A549 (cell line): ENCODE measurements around the gene TAGLN3. TPM values are rescaled to one million over a fixed set of nuclear protein-coding genes. Genes with fewer than 3 reads are reported as not detected.

ENCODE experiments used
- ATAC-seq, 2 experiments: fragments of 200-7000 bp in 1 of 2; fragments of >200 bp in 1 of 2; cut with Nextera tagmentation in 1 of 2; cut with Tn5 transposase in 1 of 2; 3 replicates each; pipeline versions ENCODE4 v1.8.0 to v1.9.1; 2018 to 2020; ENCODE audit warnings: mild to moderate bottlenecking in 1 of 2, moderate library complexity in 1 of 2
- CTCF ChIA-PET: fragments of 300-600 bp; sonication (Branson Sonifier 250); formaldehyde crosslinking; extraction: SDS; loops from one replicate; lab custom pipeline; 2021; ENCODE audit warnings: antibody characterized with exemption, inconsistent platforms; lab: Yijun Ruan, JAX
- POLR2A ChIA-PET: fragments of 350-600 bp; formaldehyde crosslinking; extraction: SDS; loops from one replicate; lab custom pipeline; 2021; ENCODE audit warnings: antibody characterized with exemption, inconsistent platforms; lab: Yijun Ruan, JAX
- DNase-seq, 2 experiments: peaks; one replicate each; pipeline versions ENCODE4 v3.0.0 to v3.0.0-alpha.2; 2011 to 2016; ENCODE audit warnings: low read depth in 1 of 2, low spot score in 1 of 2
- FAIRE-seq: peaks from 2 replicates; lab custom pipeline; 2011; peaks lifted over from hg19 to GRCh38; lab: Jason Lieb, UNC
- H3K27ac ChIP-seq, 2 experiments: fragments of >200 bp; sonication (Bioruptor Twin); formaldehyde crosslinking; 3 replicates each; pipeline ENCODE4 v1.5.1; 2016 to 2017
- H3K4me1 ChIP-seq: fragments of >200 bp; sonication (Bioruptor Twin); formaldehyde crosslinking; 3 replicates; pipeline ENCODE4 v1.6.1; 2016
- H3K4me2 ChIP-seq: fragments of >200 bp; sonication (Bioruptor Twin); formaldehyde crosslinking; 3 replicates; pipeline ENCODE4 v1.6.1; 2016
- H3K4me3 ChIP-seq: fragments of >200 bp; sonication (Bioruptor Twin); formaldehyde crosslinking; 3 replicates; pipeline ENCODE4 v1.5.1; 2016
- H3K9me3 ChIP-seq: fragments of >200 bp; sonication (Bioruptor Twin); formaldehyde crosslinking; 3 replicates; pipeline ENCODE4 v1.6.1; 2016
- BHLHE40 ChIP-seq: IDR thresholded peaks from 2 replicates; pipeline ENCODE4 v1.6.1; 2012; ENCODE audit warnings: low read depth, low read length, inconsistent platforms
- CHD4 ChIP-seq: fragments of 200-600 bp; sonication (generic); IDR thresholded peaks from 2 replicates; pipeline ENCODE4 v1.6.1; 2016; ENCODE audit warnings: antibody characterized with exemption, mild to moderate bottlenecking, borderline replicate concordance
- EHF ChIP-seq: fragments of 250-450 bp; sonication (Bioruptor Pico); IDR thresholded peaks from 2 replicates; pipeline ENCODE4 v1.5.0; 2020; ENCODE audit warnings: mild to moderate bottlenecking
- FOXS1 ChIP-seq: fragments of 250-450 bp; sonication (Bioruptor Pico); IDR thresholded peaks from 2 replicates; pipeline ENCODE4 v1.5.0; 2020; ENCODE audit warnings: mild to moderate bottlenecking, moderate library complexity
- HDAC2 ChIP-seq: fragments of 200-600 bp; sonication (generic); IDR thresholded peaks from 2 replicates; pipeline ENCODE4 v1.6.1; 2016
- HOXA7 ChIP-seq: fragments of 250-450 bp; sonication (Bioruptor Pico); IDR thresholded peaks from 2 replicates; pipeline ENCODE4 v1.5.0; 2020; ENCODE audit warnings: mild to moderate bottlenecking, moderate library complexity
- POLR2A ChIP-seq: IDR thresholded peaks from 2 replicates; pipeline ENCODE4 v1.6.1; 2012; ENCODE audit warnings: mild to moderate bottlenecking, low read length
- RNF2 ChIP-seq: fragments of 200-600 bp; sonication (generic); IDR thresholded peaks from 2 replicates; pipeline ENCODE4 v1.6.1; 2016; ENCODE audit warnings: low read depth, mild to moderate bottlenecking, antibody characterized with exemption, moderate library complexity, borderline replicate concordance
- SREBF2 ChIP-seq: fragments of 450-650 bp; IDR thresholded peaks from 2 replicates; pipeline ENCODE4 v1.6.1; 2014; ENCODE audit warnings: mild to moderate bottlenecking, moderate library complexity
- WGBS: methylation state at CpG from one replicate; pipeline ENCODE4 v1.1.6; 2017; ENCODE audit errors: missing lambda C conversion rate; 5-methylcytosine and 5-hydroxymethylcytosine counted together
- polyA plus RNA-seq, 4 experiments: library from polyadenylated mRNA; depleted of rRNA in 3 of 4; stranded (reverse); fragments of >200 nt; fragmentation: RNase III in 1 of 4; extraction: RNeasy Plus Mini Kit Qiagen cat#74134 plus additional on column Dnase treatment in 1 of 4; gene quantifications; 2 replicates in 3 of 4; 3 replicates in 1 of 4; pipeline ENCODE4 v1.2.3, GENCODE V29; 2011 to 2017
- TF ChIP-seq, protein P1 (sequence below): fragments of 250-450 bp; sonication (Bioruptor Pico); IDR thresholded peaks from 2 replicates; pipeline ENCODE4 v1.5.0; 2020; ENCODE audit warnings: low read depth, mild to moderate bottlenecking, moderate library complexity
- TF ChIP-seq, protein P2 (sequence below): IDR thresholded peaks from 2 replicates; pipeline ENCODE4 v1.6.1; 2012
- TF ChIP-seq, protein P3 (sequence below): fragments of 150-350 bp; IDR thresholded peaks from 2 replicates; pipeline ENCODE4 v1.6.1; 2014; ENCODE audit warnings: low read depth, mild to moderate bottlenecking, low read length
- TF ChIP-seq, protein P4 (sequence below): fragments of >200 bp; sonication (Bioruptor Twin); formaldehyde crosslinking; IDR thresholded peaks from 3 replicates; pipeline ENCODE4 v1.6.1; 2016
- TF ChIP-seq, protein P5 (sequence below): IDR thresholded peaks from 2 replicates; pipeline ENCODE4 v1.6.1; 2012
- TF ChIP-seq, protein P6 (sequence below): fragments of >200 bp; sonication (Bioruptor Twin); formaldehyde crosslinking; IDR thresholded peaks from 2 replicates; pipeline ENCODE4 v1.6.1; 2016

Gene TAGLN3
- polyA plus RNA-seq, 2 of the 4 experiments (the other 2 are of a cell fraction): not detected

DNA sequence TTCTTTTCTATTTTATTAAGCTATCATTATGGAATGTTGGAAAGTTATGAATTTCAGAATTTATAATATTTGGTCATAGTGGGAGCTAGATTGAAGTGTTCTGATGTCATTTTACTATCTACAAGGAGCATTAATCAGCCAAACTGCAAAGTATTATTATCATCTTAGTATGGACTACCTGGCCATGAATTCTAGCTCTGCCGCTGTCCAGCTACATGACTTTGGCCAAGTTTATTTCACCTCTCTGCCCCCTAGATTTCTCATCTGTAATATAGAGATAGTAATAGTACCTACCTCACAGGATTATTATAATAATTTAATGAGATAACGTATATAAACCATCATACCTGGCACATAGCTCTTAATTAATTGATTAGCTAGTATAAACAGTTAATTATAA, 47.7 kb upstream of the TAGLN3 start (continued):
- TF ChIP-seq, protein P1, sequence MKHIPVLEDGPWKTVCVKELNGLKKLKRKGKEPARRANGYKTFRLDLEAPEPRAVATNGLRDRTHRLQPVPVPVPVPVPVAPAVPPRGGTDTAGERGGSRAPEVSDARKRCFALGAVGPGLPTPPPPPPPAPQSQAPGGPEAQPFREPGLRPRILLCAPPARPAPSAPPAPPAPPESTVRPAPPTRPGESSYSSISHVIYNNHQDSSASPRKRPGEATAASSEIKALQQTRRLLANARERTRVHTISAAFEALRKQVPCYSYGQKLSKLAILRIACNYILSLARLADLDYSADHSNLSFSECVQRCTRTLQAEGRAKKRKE: no peak

DNA sequence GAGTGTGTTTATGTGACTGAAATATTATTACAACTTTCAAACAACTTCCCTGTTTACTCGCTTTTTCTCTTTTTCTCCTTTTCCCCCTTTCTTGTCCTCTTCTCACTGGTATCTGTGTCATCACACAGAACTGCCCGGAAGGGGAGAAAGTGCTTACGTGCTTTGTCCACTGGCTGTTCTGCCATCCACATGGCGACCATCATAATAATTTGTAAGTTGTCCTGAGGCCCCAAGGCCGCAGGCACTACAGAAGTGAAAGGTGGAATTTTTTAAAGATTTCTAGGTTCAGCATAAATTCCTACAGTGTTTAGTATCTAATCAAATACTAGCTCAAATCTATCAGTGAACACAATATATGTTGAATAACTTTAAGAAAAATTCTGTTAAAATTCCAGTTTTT, 46.6 kb upstream of the TAGLN3 start:
- H3K9me3 ChIP-seq: no peaks in the 10 kb centered on the region
- DNase-seq (no peak), ATAC-seq (no peak), FAIRE-seq (no peak)
- 90% methylated on average over 5 of the region's 5 CpGs for WGBS
- CTCF ChIA-PET: interaction anchor here (0.5 to 26.1 kb wide), 4 partner anchors 10 to 353 kb away, joined by 4 to 312 read pairs (median 5); no protein-coding TSS in a partner anchor
- POLR2A ChIA-PET: no interaction called here
- H3K27ac ChIP-seq: no peak overlapping the region
- H3K4me1 ChIP-seq: no peaks in the 10 kb centered on the region
- H3K4me2 ChIP-seq: no peak overlapping the region
- TF ChIP-seq FOXS1 (CRISPR knock-in tag) (no peak), SREBF2 (no peak), POLR2A (no peak)
- H3K4me3 ChIP-seq: no peak overlapping the region

DNA sequence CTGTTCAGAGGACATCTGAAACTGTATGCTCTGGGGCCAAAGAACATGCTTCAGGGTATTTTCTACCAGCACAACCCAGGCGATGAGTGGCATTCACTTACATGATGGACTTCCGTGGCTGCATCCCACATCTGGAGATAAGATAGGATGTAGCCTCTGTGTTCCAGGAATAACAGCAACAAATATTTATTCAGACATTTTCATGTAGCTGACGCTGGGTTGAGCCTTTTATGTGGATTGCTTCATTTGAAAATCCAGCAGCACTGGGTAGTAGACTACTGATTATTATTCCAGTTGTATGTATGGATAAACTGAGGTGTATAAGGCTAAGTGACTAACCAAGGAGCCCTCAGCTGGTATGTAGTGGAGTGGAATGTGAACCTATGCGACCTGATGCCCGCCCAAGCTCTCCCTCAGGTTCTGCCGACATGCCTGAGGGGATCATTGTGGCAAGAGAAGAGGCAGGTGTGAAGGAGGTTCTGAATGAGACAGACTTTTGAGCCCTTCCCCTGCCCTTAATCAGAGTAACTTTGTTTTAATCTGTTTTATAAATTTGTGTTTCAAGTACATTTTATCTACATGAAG, 45.8 kb upstream of the TAGLN3 start:
- Histone ChIP-seq H3K27ac (no peak overlapping the region), H3K4me2 (no peak overlapping the region), H3K4me1 (no peaks in the 10 kb centered on the region), H3K9me3 (no peaks in the 10 kb centered on the region), H3K4me3 (no peak overlapping the region)
- ChIA-PET CTCF (interaction anchor here (0.9 to 26.1 kb wide), 4 partner anchors 15 to 235 kb away, joined by 3 to 312 read pairs (median 11); no protein-coding TSS in a partner anchor), POLR2A (no interaction called here)
- ATAC-seq (no peak), FAIRE-seq (no peak), DNase-seq (no peak)
- TF ChIP-seq HOXA7 (CRISPR knock-in tag): no peak
- no peak for TF ChIP-seq BHLHE40
- TF ChIP-seq, protein P2, sequence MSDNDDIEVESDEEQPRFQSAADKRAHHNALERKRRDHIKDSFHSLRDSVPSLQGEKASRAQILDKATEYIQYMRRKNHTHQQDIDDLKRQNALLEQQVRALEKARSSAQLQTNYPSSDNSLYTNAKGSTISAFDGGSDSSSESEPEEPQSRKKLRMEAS: no peak
- TF ChIP-seq, protein P3, sequence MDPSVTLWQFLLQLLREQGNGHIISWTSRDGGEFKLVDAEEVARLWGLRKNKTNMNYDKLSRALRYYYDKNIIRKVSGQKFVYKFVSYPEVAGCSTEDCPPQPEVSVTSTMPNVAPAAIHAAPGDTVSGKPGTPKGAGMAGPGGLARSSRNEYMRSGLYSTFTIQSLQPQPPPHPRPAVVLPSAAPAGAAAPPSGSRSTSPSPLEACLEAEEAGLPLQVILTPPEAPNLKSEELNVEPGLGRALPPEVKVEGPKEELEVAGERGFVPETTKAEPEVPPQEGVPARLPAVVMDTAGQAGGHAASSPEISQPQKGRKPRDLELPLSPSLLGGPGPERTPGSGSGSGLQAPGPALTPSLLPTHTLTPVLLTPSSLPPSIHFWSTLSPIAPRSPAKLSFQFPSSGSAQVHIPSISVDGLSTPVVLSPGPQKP: no peak
- TF ChIP-seq, protein P4, sequence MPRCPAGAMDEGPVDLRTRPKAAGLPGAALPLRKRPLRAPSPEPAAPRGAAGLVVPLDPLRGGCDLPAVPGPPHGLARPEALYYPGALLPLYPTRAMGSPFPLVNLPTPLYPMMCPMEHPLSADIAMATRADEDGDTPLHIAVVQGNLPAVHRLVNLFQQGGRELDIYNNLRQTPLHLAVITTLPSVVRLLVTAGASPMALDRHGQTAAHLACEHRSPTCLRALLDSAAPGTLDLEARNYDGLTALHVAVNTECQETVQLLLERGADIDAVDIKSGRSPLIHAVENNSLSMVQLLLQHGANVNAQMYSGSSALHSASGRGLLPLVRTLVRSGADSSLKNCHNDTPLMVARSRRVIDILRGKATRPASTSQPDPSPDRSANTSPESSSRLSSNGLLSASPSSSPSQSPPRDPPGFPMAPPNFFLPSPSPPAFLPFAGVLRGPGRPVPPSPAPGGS: no peak
- TF ChIP-seq HDAC2: no peak
- TF ChIP-seq, protein P5, sequence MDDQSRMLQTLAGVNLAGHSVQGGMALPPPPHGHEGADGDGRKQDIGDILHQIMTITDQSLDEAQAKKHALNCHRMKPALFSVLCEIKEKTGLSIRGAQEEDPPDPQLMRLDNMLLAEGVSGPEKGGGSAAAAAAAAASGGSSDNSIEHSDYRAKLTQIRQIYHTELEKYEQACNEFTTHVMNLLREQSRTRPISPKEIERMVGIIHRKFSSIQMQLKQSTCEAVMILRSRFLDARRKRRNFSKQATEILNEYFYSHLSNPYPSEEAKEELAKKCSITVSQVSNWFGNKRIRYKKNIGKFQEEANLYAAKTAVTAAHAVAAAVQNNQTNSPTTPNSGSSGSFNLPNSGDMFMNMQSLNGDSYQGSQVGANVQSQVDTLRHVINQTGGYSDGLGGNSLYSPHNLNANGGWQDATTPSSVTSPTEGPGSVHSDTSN: no peak
- TF ChIP-seq CHD4: no peak
- TF ChIP-seq RNF2: no peak
- TF ChIP-seq EHF (CRISPR knock-in tag): no peak
- TF ChIP-seq, protein P6, sequence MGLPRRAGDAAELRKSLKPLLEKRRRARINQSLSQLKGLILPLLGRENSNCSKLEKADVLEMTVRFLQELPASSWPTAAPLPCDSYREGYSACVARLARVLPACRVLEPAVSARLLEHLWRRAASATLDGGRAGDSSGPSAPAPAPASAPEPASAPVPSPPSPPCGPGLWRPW: no peak
- WGBS: 93% methylated on average over 6 of the region's 6 CpGs
